NCI-H2196 treated with DMSO at 0.1 percent for 48 hours (cell line): ENCODE results near the gene FKBP4.
A peak's percentile ranks its signal among the peaks of the same experiment; 100 is the strongest.

Source experiments
- DNase-seq: peaks from one replicate; lab custom pipeline; 2025; ENCODE audit not compliant: unreplicated experiment; lab: John Stamatoyannopoulos, UW

Gene FKBP4

GRCh38 chr12:2812290-2813213 lies 17.8 kb downstream of the FKBP4 start, which contains the start of gene ITFG2:
TSS of gene ITFG2 (plus strand) at chr12:2812668. CDS start at chr12:2812761, 93 bp downstream.
- peak; percentile 76 for DNase-seq

- DNase-seq, result peak; percentile 17
Measured at GRCh38 chr12:2813214-2814185, 18.7 kb downstream of the FKBP4 start.

- no peak for DNase-seq
Measured at GRCh38 chr12:2819810-2820209, 25.0 kb downstream of the FKBP4 start.

DNA sequence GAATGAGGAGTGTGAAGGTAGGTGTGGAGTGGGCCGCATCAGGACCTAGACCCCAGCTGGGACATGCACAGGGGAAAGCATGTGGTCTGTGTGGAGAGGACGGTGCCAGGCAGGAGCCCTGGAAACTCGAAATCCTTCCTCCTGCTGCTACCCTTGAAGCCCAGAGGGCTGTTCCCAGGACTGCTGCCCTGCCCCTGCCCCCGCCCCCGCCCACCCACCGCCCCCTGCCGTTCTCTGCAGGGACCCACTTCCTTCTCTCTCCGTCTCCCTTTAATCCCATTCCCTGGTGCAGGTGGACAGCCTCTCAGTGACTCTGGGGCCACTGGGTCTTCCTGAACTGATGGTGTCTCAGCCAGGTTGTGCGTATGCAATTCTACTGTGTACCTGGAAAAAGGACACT lies 25.7 kb downstream of the FKBP4 start:
- DNase-seq, result no peak

DNA sequence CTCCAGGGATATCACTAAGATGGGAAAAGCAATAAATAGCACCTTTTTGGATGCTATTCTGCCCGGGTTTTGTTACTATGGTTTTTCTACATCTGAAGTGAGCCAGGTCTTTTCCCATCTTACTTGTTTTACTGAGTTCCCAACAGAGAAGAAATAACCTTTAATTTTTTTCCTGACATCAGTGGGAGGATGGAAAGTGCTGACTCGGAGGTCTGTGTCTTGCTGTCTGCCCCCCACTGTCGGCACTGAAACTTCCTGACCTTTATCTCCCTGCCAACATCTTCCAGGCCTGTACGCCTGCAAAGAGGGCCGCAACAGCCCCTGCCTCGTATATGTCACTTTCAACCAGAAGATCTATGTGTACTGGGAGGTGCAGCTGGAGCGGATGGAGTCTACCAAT lies 28.7 kb downstream of the FKBP4 start:
- DNase-seq, result no peak

DNA sequence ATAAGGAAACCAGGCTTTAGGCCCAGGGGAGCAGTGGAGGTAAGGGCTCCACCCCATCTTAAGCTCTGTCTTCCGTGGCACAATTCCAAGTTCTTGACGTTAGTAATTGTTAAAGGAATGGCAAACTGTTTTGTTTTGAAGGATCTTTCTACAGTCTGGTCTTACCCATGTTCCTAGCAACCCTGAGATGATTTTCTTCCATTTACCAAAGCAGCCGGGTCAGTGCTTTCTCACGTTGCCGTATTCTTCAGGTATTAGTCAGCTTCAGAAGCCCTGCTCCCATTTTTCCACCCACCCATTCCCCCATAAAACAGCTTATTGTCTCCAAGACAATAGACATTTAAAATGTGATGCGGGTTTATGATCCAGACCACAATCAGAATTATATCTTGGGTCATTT lies 29.8 kb downstream of the FKBP4 start:
- DNase-seq, result no peak

- DNase-seq, result no peak
Measured at GRCh38 chr12:2825132-2825531, 30.4 kb downstream of the FKBP4 start.

- no peak for DNase-seq
Measured at GRCh38 chr12:2826036-2826435, 31.3 kb downstream of the FKBP4 start.

DNA sequence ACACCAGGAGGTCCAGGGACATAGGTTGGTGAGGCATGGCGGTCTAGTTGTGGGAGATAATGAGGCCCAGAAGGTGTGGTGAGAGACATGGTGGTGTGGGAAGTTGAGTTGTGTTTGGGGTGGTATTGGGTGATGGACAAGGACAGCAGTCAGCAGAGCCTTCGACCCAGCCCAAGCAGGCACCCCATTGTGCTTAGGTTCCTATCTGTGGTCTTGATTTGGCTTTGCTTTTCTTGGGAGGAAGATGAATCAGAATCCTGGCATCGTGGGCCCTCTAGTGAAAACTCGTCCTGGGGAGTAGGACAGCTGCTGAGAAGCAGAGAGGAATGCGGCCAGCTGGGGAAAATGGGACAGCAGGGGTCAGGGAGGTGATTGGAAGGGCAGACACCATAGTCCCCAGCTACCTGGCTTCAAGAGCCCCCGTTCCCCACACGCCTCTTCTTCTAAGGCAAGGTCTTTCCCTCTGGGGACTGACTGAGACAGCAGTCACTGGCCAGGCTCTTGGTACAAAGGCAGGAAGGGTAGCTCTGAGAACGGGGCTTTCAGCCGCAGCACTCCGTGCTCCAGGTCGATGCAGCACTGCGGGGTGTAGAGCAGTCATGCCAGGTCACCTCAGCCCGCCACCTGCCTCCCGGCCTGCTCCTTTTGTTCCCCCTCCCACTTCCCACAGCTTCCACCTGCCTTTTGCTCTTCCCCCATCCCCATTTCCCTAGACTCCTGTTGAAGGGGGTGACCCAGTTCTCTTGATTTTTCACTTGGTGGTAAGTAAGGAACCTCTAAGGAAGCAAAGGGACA lies 32.1 kb downstream of the FKBP4 start:
- no peak for DNase-seq

- DNase-seq, result no peak
Measured at GRCh38 chr12:2829275-2829674, 34.5 kb downstream of the FKBP4 start.

DNA sequence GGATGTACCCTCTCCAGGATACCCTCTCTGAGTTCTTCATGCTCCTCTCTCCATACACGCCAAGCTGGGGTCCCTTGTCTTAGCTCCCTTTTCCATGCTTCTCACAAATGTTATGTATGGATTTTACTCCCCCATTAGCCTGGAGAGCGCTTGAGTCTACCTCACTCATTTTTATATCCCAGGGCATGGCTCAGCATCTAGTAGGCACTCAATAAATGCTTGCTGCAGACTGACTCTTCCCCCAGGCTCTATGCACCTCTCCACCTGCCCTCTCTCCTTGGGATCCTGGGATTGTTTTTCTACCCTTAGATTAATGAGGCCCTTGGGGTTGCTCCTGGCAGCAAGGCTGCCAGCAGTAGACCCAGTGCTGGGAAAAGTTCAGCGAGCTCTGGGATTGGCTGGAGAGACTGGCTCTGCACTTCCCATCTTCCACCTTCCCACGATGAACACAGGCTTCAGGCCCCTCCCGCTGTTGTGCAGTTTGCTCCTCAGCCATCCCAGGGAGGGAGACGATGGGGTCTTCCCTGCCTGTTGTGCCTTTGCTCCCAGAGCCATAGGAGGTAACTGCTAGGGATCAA lies 37.9 kb downstream of the FKBP4 start:
- no peak for DNase-seq

DNA sequence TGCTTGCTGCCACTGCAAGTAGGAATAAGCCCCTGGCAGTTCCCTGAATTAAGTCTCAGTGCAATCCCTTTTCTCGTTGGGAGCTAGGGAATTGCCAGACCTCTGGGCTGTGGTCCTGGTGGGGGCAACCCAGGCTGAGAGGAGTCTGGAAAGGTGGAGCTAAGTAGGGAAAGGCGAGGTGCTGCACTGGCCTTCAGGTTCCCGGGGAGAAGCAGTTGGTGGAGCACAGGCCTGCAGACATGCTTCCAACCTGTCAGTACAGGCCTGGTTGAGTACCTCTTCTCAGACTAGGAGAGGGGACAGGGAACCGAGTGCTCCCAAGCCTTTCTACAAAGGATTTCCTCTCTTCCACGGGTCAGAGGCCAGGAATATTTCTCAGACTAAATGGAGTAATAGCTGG lies 38.6 kb downstream of the FKBP4 start:
- DNase-seq, result no peak

GRCh38 chr12:2833810-2834209 lies 39.0 kb downstream of the FKBP4 start:
- DNase-seq, result no peak

- DNase-seq, result no peak
Measured at GRCh38 chr12:2834581-2835491, 40.1 kb downstream of the FKBP4 start, which contains the start of gene NRIP2. TSS of gene NRIP2 (minus strand) at chr12:2835035. CDS start at chr12:2834983, 52 bp downstream.

DNA sequence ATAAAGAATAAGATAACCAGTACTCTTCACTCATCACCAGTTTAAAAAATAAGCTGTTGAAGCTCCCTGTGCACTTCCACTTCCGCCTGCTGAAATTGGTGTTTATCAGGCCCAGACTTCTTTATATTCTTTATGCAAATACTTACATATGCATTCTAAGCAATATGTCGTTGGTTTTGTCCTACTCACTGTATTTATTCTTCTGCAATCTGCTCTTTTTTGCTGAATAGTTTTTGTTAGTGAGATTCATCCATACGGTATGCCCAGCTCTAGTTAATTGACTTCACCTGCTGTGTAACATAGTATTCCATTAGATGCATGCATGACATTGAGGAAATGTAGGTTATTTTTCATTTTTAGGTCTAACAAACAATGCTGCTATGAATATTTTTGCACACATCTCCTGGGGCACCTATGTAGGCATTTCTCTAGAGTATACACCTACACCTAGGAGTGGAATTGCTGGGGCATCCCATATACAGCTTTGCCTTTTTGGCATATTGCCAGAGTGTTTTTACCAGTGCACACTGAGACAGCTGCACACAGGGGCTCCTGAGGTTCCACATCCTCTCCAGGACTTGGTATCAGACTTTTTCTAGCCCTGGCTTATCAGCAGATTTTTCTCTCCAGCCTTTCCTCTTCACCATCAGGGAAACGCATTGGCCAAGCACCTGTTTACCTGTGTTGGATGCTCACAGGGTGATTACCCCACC lies 41.1 kb downstream of the FKBP4 start:
- DNase-seq, result no peak

GRCh38 chr12:2836574-2836973 lies 41.8 kb downstream of the FKBP4 start:
- DNase-seq, result no peak

DNA sequence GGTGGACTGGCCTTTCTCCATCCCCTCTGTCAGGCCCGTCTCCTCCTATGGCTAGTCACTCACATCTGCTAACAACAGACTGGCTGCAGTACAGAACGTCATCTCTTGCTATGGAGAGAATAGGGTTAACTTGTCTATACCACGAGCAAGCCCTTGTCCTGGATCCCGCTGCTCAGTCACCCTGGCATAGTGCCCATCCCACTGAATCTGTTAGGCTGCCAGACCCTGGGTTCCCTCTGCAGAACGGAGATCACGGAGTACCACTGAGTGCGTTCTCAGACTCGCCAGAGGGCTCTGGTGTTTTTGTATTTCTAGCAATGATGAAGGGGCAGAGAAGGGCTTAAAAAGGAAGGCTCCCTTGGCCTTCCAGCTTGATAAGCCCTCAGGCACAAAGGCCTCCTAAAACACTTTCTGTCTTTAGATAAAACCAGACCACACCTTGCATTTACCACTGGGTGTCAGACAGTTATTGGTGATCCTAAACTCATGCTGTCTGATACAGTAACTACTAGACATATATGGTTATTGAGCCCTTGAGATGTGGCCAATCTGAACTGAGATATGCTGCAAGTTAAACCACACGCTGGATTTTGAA lies 46.4 kb downstream of the FKBP4 start:
- no peak for DNase-seq

GRCh38 chr12:2842948-2843347 lies 48.2 kb downstream of the FKBP4 start:
- DNase-seq, result no peak
